CD4-positive, alpha-beta T cell treated with Interleukin-2 at 100 ng/mL for 4 hours (primary cell): ENCODE data around the gene MRPL55.

ENCODE experiments used
- DNase-seq: peaks from one replicate; pipeline ENCODE4 v3.0.0-alpha.2; 2020; ENCODE audit warnings: low spot score

MRPL55 gene

DNA sequence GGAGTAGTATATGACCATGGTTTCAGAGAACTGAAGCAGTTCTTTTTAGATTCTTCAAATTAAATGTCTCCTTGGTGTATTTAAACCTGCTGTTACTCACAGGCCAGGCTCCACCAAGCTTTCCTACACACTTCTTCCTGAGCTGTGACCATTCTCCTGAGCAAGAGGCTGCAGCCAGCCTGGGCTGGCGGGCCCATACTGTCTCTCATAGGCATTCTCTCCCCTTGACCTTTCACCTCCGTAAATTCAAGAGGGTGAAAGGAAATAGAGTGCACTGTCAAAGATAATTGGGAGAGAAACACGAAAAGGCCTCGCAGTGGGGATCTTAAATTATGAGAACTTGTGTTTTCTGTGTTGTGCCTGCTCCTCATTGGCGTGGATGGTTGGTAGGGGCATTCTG is 24.3 kb downstream of the MRPL55 start:
- no peak for DNase-seq

DNA sequence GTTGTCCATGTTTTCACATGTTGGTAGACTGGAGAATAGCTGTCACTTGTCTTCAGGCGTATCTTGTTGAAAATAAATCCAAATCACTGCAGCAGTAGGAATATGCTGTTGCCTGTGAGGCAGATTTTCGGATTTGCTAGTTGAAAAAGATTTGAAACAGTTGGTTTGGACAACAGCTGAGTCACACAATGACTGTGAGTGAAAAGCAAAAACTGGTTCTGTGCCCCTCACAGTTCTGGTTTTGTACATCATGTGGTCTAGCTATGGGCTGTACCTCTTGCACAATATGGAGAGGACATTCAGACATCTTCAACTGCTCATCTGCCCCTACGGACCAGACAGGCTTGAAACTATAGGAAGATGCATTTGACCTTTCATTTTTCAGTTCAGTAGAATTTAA is 24.8 kb downstream of the MRPL55 start:
- DNase-seq: no peak

DNA sequence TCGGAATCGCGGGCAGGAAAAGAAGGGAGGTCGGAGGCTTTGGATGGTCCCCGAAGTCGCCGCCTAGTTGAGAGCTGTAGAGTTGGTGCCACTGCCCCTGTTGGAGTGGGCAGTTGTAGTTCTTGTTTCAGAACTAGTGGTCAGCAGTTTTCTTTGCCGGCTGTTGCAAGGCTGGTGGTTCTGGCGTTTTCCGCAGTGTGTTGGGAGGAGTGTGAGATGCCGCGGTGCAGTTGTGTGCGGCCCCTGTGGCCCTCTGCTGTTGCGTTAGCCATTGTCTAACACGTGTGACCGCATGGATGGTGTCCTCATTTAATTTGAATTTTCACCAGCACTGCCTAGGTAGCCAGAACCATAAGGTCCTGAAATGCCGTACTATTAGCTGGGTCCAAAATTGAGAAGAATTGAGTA is 25.2 kb downstream of the MRPL55 start:
- DNase-seq: no peak

DNA sequence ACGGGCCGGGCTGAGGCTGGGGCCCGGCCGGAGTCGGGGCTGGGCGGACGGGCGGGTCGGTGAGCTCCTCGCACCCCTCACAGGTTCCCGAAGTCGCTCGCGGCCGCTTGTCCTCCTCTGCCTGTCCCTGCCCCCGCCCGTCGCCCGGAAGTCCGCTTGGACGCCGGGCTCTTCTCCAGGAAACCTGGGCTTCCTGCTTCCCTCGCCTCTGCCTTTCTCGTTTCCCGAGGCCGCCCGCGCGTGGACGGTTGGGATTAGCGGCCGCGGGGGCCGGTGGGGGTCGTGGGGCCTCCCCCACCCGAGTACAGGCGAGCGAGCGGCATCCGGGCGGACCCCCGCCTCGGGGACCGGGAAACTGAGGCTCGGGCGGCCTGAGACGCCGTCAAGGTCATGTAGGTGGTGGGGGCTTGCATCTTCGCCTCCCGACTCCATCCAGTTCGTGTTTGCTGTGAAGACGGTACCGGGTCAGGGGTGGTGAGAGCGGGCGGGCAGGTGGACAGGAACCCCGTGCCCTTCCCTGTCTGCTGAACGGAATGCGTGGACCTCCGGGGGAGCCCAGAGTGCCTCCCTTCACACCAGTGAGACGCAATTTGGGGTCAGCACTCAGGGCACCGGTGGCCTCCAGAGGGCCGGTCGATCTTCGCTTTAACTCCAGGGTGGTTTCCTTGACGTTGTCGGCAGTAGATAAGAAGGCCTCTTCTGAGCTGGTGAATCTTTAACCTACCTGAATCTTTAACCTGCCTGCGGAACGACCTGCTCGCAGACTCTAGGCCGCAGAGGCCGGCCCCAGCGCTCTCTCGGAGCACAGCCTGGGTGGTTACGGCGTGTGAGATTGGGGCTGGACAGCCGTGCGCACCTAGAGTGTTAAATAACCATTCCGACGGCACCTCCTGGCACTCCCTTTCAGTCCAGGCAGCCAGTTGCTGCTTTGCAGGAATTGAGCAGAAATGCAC is 25.9 kb downstream of the MRPL55 start:
- no peak for DNase-seq

DNA sequence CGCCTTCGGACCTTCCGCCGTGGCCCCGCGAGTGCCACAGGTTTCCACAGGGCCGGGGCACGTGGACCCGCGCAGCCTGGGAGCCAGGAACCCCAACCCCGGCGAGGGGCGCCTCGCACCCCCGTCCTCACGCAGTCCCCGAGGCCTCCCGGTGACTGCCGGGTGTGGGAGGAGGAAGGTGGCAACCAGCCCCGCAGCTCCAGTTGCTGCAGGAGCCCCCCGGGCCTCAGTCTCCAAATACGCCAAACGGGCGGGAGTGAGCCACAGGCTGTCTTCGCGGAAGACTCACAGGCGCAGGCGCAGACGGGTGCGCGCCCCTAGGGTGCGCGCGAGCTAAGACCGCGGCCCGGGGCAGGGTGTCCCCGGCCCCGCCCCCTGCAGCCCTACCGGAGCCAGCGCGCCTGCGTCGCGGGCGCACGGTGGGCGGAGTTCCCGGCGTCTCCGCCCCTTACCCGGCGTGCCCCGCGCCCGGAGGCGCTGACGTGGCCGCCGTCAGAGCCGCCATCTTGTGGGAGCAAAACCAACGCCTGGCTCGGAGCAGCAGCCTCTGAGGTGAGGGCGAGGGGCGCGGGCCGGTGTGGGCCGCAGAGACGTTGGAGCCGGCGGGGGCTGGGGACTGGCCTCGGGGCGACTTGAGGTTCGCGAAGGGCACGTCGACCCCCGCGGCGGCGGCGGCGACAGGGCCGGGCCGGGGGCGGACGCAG is 26.7 kb downstream of the MRPL55 start, which contains the start of gene ARF1:
ARF1 (plus strand) TSS at position 495 of the 704 bp plus-strand sequence. CDS start 14,407 bp downstream, outside the sequence.
- DNase-seq: peak; percentile 92

DNA sequence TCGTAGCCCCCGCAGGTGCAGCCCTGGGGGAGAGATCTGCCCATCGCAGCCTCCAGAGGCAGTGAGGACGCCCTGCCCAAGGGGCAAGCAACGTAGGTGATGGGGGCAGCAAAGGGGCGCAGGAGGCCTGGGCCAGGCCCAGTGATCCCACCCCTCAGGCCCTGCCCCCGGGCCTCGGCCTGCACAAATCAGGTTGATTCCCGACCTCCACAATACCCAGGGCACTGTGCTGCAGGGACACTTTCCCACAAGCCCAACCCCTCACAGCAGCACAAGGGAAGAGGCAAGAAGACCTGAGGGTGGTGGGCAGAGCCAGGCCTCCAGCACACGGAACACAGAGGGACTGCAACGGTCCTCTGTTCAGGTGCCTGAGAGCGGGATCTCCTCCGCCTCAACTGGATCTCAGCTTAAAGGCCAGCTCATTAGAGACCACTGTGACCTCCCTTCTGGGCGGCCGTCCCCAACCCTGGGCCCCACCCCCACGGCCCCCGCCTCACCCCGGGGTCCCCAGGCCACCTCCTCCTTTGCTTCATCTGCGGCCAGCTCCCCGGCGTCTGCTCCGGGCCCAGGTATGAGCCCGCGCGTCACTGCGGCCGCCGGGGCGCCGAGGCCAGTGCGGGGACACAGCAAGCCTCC is 27.4 kb downstream of the MRPL55 start:
- no peak for DNase-seq

DNA sequence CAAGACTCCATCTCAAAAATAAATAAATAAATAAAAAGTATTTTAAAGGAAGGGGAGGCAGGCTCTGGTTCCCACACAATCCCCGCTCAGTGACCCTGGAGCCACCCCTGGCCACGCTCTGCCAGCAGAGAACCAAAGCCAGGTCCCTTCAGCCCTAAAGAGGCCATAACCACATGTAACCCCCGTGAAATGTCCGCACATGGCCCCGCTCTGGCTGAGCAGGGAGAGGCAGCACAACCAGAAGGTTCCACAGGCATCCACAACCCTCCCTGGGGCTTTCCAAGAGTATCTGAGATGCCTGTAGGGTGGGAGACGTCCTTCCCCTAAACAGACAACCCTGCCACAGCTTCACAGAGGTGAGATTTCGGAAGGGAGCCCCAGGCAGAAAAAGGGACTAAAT is 28.0 kb downstream of the MRPL55 start:
- DNase-seq: no peak

DNA sequence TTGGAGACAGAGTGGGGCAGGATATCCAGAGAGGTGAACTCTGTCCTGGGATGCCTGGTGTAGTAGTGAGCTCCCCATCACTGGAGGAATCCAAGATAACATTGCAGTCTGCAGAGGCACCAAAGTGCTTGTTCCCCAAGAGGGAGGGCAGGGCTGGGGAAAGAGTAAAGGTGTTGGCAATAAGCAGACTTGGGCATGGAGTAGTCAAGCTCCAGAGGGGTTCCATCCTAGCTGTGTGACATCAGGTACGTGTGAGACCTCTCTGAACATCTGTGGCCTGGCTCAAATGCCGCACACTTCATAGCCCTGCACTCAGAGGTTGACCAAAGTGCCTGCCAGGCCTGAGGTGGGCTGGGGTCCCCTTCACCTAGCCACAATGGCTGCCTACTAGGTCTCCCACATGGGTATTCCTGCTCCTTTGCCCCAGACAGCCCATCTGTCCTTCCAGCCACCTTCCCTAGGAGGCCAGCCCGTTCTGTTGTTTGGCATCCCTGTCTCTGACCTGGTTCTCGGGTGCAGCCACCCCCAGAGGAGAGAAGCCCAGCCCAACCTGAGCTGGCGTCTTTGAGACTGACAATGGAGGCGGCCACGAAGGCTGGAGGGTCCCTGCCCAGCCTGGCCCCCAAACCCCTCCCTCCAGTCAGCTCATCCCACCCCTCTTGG is 29.4 kb downstream of the MRPL55 start:
- DNase-seq: no peak

DNA sequence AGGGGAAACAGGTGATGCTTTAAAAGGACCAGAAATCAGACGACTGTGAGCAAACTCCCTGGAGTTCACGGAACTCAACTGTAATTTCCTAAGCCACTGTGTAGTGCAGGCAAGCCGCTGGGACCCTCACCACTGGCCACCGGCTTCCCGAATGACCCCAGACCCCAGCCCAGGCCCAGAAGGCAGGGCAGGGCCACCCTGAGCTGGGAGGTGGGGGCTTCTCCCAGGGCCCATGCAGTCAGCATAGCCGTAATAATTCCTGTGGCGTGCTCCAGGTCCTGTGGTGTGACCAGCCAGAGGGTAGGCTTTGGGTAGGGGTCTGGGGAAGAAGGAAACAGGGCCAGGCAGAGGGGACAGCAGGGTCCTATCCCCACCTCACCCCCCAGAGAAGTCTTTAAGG is 30.1 kb downstream of the MRPL55 start:
- DNase-seq: no peak

DNA sequence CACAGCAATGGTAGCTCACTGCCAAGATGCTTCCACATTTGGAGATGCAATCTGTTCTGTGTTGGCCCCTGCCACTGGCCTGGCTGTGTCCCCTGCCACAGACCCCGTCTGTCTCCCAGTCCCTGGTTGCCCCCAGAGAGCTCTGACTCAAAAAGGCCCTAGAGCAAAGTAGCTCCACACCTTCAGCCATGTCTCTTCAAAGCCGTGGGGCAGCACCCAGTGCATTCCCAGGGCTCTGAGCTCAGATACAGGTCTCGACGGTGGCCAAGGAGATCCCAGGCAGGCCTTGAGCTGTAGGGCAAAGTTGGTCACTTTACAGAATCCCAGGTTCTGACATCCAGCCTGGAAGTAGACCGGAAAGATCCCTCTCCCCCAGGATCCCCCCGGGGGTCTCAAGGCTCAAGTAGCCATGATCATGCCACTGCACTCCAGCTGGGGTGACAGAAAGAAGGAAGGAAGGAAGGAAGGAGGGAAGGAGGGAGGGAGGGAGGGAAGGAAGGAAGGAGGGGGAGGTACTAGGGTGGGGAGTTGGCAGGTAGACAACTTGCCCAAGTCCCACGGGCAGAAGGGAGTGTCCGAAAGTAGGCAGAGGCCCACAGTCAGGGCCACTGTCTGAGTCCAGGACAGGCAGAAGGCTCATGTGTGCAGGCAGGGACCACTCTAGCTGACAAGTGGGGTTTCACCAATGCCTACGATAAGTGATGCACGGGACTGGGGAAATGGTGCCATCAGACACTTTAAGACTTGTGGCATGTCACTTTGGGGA is 31.4 kb downstream of the MRPL55 start:
- DNase-seq: no peak

DNA sequence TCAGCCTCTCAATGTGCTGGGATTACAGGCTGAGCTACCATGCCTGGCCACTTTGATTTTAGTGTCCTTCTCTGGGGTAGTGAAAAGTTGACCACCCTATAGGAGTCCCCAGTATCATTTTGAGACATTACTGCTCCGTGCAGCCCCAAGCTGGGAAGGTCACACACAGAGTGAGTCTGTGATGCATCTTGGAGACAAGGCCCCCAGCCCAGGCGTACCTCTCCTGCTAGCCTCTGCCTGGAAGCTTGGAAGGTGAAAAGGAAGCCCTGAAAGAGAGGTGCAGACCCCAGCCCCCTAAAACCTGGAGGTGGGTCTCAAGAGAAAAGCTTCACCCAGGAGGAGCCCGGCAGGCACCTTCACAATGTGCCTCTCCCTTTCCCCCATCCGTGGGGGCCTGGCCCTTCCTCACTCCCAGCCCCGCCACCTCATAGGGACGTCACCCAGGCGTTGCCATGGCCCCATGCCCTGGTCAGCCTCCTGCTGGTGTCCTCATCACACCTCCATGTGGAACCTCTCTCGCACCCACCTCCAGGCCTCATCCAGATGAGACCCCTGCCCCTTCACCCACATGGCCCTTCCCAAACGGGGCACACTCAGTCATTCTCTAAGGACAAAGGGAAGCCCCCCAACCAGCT is 32.2 kb downstream of the MRPL55 start:
- DNase-seq: no peak

DNA sequence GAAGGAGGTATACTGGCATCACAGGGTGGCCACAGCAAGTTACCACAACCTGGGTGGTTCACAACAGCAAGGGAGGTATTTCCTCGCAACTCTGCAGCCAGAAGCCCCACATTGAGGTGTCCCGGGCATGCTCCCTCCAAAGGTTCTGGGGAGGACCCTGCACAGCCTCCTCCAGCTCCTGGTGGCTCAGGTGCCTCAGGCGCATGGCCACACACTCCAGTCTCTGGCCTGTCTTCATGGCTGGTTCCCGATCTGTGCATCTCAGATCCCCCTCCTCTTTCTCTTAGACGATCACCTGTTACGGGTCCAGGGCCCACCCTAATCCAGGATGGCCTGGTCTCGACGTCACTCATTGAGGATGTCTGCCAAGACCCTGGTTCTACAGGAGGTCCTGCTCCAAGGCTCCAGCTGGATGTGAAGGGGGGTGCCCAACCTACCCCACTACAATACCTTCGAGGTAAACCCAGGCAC is 33.3 kb downstream of the MRPL55 start:
- no peak for DNase-seq

DNA sequence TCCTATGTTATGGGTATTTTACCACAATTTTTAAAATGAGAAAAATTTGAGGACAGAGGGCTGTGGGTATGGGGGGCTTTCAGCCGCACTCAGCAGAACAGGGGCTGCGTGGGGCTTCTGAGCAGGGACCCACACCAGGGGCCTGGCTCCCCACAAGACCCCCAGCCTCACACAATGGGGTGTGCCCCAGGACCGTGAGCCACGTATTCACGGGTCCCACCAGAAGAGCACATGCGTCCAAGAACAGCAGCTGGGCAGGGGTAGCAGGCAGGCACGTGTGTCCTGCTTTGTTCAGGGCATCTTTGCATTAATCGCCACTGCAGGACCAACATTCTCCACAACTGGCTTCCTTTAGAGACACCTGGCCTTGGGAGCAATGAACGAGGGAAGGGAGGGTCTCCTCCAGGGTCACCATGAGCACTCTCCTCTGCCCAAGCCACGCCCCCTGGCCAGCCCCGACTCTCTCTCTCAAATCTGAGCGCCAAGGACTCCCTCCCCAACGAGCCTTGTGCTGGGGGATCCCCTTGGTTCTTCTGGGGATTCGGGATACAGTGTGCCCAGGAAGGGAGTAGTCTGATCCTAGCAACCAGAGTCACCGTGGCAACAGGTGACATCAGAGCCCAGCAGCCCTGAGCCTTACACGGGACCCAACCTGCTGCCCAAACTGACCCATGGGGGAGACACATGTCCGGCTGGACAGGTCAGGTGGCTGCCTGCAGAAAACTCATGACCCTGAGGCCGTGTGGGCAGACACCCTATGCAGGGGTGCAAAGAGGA is 34.0 kb downstream of the MRPL55 start:
- no peak for DNase-seq

DNA sequence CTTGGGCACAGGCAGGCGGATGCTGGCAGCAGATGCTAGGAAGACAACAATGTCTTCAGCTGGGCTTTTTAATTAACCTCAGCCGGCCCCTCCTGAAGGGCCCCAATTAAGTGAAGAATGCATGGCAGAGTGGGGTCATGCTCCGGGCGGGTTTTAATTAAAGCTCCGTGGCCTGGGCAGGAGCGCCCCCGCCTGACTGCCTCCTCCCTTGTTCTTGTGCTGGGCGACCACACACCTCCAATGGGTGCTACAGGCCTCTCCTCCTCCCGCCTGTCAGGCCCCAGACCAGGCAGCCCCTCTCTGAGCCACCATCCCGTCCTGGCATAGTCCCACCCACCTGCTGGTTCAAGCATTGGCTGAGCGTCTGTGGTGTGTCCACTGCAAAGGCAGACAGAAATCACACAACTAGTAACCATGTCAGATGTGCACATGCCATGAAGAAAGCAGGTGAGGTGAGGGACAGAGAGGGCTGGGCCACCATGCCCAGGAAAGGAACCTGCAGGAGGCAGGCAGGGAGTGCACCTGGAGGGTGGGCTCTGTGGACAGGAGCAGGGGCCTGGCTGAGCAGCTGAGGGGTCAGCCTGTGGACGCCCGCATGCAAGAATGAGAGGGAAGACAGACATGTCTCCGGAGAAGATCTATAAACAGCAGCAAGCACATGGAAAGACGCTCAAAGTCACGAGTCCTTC is 35.1 kb downstream of the MRPL55 start:
- DNase-seq: no peak

DNA sequence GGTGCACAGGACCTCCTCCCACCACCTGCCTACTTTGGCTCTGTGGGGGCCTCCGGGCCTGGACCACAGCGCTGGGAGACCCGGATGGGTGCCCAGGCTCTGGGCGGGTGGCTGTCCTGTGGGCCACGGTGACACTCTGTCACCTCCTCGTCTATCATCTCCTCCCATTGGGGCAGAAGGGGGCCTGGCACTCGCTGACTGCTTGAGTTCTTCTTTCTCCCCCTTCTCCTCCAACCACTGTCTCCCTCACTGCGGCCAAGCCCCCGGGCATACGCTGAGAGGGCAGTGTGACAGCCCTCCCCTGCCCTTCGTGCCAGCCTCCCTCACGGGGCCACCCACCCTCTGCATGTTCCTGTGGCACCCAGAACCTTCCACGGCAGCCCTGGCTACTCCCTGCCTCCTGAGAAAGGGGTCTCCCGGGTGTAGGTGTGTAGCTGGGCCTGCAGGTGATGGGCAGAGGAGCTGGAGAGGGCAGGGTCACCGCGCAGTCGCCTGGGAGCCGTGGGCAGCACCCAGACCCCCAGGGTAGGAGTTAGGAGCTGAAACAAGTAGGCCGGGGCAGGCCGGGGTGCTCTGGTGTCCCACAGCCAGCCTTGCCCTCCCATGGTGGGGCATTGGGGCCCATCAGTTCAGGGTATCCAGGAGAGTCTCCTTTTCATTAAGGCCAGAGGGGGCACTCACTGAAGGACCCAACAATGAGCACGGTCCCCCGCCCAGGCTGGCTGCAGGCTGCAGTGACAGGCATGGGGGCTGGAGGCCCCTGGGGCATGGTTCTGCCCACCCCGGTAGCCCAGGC is 35.8 kb downstream of the MRPL55 start:
- DNase-seq: no peak

DNA sequence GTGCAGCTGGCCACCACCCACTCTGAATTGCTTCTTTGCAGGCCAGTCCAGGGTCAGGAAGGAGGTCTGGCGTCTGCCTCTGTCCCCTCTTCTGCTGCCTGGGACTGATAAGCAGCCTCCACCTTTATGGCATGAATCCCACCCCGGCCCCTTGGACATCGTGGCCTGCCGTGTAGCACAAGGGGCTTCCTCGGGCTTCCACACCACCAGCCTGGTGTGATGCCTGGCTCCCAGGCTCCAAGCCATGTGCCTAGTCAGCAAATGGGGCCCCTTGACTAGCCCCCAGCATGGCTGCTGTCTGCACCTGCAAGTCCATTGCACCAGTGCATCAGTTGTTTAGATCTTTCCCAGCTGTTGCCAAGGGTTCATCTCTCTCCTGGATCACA is 36.4 kb downstream of the MRPL55 start:
- DNase-seq: no peak

DNA sequence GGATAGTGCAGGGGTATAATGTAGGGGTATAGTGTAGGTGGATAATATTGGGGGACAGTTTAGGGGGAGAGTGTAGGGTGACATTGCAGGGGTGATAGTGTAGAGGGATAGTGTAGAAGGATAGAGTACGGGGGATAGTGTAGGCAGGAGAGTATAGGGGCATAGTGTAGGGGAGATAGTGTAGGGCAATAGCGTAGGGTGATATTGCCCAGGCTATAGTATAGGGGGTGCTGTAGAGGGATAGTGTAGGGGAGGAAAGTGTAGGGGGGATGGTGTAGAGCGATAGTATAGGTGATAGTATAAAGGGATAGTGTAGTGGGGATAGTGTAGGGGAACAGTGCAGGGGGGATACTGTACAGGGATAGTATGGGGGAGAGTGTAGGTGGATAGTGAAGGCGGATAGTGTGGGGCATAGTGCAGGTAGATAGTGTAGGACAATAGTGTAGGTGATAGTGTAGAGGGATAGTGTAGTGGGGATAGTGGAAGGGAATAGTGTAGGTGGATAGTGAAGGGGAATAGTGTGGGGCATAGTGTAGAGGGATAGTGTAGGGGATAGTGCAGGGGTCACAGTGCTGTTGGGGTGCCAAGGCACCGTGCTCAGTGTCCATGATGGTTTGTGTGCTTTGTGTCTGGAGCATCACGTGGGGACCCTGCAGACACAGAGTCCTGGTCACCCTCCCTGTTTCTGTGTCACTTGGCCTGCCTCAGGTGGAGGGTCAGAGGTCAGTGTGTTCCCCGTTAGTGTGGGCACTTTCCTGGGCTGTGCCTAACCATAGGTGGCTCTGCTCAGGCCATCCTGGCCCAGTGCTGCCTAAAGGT is 37.1 kb downstream of the MRPL55 start:
- DNase-seq: no peak

DNA sequence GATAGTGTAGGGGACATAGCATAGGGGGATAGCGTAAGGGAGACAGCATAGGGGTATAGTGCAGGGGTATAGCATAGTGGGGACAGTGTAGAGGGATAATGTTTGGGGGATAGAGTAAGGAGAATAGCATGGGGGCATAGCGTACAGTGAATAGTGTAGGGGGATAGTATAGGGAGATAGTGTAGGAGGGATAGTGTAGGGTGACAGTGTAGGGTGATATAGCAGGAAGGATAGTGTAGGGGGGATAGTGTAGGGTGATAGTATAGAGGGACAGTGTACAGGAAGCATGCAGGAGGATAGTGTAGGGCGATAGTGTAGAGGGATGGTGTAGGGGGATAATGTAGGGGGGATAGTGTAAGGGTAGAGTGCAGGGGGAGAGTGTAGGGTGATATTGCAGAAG is 38.2 kb downstream of the MRPL55 start:
- DNase-seq: no peak
